Ectodermal cell (in vitro differentiated cells): Measurements from ENCODE around the gene BDP1. TPM values are rescaled to one million over a fixed set of nuclear protein-coding genes. Genes with fewer than 3 reads are reported as not detected.
"Not testable (repeated sequence)": the region's sequence is repeated elsewhere in the genome, so short reads cannot be mapped to it uniquely, and the experiment has no call there.

ENCODE experiments used
- H3K27ac ChIP-seq: 2 replicates; pipeline ENCODE4 v1.7.0; 2013; ENCODE audit warnings: mild to moderate bottlenecking, low read depth, low read length; ENCODE audit not compliant: insufficient read depth, poor library complexity, severe bottlenecking
- H3K27me3 ChIP-seq: 2 replicates; pipeline ENCODE4 v1.7.0; 2013; ENCODE audit warnings: mild to moderate bottlenecking, low read length; ENCODE audit not compliant: insufficient read depth, control insufficient read depth, poor library complexity, severe bottlenecking
- H3K36me3 ChIP-seq: one replicate; pipeline ENCODE4 v1.7.0; 2013; ENCODE audit warnings: low read length; ENCODE audit not compliant: control insufficient read depth, insufficient read depth
- H3K4me1 ChIP-seq: one replicate; pipeline ENCODE4 v1.7.0; 2013; ENCODE audit warnings: low read length; ENCODE audit not compliant: control insufficient read depth, insufficient read depth
- H3K4me3 ChIP-seq: 2 replicates; pipeline ENCODE4 v1.7.0; 2013; ENCODE audit warnings: low read depth, low read length, control low read depth; ENCODE audit not compliant: insufficient read depth
- H3K9me3 ChIP-seq: 2 replicates; pipeline ENCODE4 v1.7.0; 2013; ENCODE audit warnings: mild to moderate bottlenecking, low read length, moderate library complexity; ENCODE audit not compliant: control insufficient read depth
- WGBS, 2 experiments: methylation state at CpG; one replicate each; pipeline ENCODE4 v1.1.7; 2013; ENCODE audit warnings: missing lambda C conversion rate in 2 of 2; 5-methylcytosine and 5-hydroxymethylcytosine counted together
- polyA plus RNA-seq, 4 experiments: library from polyadenylated mRNA; stranded (reverse); fragments of 50-300 nt; gene quantifications; one replicate each; pipeline ENCODE4 v1.2.3, GENCODE V29; 2013

The BDP1 gene, protein sequence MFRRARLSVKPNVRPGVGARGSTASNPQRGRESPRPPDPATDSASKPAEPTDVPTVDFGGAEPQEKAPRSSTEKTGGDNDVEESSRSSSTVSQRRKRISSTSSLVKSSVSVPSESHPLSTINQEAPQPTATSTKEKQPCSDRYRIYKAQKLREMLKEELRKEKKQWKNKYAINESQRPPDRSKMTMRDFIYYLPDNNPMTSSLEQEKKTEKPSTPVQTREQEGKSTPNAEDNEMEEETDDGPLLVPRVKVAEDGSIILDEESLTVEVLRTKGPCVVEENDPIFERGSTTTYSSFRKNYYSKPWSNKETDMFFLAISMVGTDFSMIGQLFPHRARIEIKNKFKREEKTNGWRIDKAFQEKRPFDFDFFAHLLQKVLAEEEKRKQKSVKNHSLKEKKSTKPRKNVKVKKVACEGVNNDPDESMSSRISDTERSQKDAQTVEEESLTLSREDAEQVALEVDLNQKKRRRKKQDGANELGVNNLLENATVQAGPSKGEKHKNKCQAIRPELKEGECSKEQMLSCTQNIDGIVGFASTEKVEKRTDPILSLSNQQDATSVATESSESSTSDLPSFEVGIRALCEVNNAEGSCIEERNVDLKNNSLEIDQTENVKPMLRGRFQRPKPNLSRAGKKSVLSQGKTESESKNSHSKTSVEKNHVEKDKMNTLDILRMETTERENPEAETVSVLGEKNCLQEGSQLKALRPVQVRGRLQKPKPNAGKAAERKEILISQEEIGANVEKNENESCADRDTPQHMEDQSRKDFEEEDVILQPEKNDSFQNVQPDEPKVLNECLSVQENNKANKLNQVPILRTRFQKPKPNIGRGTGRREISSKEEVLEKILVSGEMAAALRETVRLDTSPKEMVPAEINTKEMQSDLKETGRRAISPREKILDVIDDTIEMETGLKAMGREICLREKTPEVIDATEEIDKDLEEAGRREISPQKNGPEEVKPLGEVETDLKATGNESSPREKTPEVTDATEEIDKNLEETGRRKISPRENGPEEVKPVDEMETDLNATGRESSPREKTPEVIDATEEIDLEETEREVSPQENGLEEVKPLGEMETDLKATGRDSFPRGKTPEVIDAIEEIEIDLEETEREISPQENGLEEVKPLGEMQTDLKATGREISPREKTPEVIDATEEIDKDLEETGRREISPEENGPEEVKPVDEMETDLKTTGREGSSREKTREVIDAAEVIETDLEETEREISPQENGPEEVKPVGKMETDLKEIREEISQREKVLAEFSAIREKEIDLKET (N-terminal part only)
- 18.3 TPM for polyA plus RNA-seq (2013, experiment 1 of 4)
- 17.1 TPM for polyA plus RNA-seq (2013, experiment 2 of 4)
- polyA plus RNA-seq (2013, experiment 3 of 4): 12.1 TPM
- 16.5 TPM for polyA plus RNA-seq (2013, experiment 4 of 4)

DNA sequence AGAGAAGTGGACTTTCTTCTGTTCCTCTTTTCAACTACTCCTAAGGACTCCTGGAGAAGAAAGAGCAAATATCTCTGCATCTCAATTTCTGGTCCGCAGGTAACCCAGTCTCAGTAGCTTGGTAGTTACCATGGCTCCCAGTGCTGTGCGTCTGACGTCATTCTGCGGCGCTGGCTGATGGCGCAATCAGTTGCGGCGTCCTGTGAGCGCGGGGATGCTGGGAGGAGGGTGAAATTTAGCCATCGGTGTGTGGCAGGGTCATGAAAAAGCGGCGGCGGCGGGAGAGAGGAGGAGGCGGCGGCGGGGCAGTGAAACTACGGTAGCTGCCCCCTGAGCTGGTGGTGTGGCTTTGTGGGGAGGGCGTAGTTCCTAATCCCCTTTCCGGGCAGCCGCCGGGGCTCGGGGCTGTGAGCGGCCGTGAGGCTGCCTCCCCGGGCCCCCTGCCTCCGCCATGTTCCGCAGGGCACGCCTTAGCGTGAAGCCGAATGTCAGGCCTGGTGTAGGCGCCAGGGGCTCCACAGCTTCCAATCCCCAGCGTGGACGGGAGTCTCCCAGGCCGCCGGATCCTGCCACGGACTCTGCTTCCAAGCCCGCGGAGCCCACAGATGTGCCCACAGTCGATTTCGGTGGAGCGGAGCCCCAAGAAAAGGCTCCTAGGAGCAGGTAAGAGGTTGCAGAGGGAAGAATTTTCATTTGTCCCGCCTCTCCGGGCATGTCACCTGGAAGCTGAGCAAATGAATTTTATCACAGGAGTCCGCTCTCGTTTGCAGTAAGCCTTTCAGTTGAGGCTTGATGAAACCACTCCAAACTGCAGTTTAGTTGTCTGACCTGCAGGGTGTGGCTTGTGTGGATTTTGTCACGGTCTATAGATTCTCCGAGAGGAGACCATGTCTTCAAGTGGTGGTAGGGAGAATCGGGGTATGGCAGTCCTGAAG lies at the start of gene BDP1:
BDP1 (plus strand) TSS at position 225 of the 935 bp plus-strand sequence; CDS start at position 452, 227 bp downstream.
- Histone ChIP-seq H3K4me1 (no peaks in the 10 kb centered on the region), H3K27me3 (peaks cover under 1% of the 10 kb centered on the region), H3K4me3 (peak within 1 kb of the TSS; percentile 98), H3K36me3 (peaks cover 14% of the 10 kb centered on the region), H3K9me3 (no peaks in the 10 kb centered on the region), H3K27ac (peak within 1 kb of the TSS; percentile 84)
- 1% methylated on average over 49 to 50 of the region's 50 CpGs for WGBS, 2 experiments

DNA sequence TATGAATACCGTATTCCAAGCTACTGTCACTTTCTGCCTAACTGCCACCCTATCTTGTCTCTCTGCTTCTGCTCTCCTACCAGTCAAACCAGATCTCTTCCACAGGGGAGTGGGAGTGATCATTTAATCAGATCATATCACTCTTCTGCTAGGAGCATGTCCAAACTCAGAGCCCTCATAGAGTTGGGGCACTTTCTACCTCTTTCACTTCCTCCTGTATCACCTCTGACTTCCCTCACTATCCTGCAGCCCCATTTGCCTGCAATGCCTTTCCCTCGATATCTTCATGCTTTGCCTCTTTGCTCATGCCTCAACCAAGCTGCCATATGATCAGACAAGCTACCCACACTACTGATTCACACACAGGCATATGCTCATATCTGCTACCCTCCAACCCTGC lies 45.4 kb upstream of the BDP1 start:
- H3K27ac ChIP-seq, H3K27me3 ChIP-seq, H3K36me3 ChIP-seq, H3K4me3 ChIP-seq, H3K4me1 ChIP-seq, H3K9me3 ChIP-seq: not testable (repeated sequence)
- 92 to 93% methylated on average over 2 of the region's 2 CpGs for WGBS, 2 experiments

DNA sequence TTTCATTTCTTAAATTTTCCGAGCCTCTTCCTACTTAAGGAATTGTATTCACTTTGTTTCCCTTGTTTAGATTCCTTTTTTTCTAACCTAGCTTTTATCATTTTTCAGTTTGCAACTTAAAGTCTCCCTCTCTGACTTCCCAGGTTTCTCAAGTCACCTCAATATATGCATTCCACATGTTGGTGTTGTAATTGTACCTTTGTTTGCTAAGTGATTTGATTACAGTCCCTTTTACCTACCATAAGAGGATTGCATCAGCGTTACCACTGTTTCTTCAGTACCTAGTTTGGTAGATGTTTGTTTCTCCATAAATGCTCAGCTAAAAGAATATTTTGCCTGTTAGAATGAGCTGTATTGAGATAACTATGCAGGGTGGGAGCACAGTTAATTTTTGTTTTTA lies 39.8 kb upstream of the BDP1 start:
- H3K4me1 ChIP-seq, H3K36me3 ChIP-seq, H3K9me3 ChIP-seq, H3K4me3 ChIP-seq, H3K27me3 ChIP-seq, H3K27ac ChIP-seq: not testable (repeated sequence)
- 85 to 100% methylated on average over 1 of the region's 2 CpGs for WGBS, 2 experiments

DNA sequence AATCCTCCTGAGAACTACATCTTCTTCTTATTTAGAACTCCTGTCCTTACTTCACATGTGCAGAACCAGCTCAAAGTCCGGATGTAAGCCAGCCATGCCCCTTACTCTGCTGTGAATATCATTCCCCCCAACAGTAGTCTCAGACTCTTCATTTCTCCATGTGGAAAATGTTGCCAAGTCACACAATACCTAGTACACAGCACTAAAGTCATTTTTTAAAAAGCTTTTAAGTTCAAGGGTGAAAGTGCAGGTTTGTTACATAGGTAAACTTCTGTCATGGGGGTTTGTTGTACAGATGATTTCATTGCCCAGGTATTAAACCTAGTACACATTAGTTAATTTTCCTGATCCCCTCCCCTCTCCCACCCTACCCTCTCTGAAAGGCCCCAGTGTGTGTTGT lies 37.4 kb upstream of the BDP1 start:
- not testable (repeated sequence) for H3K36me3 ChIP-seq, H3K27ac ChIP-seq, H3K9me3 ChIP-seq, H3K4me3 ChIP-seq, H3K27me3 ChIP-seq, H3K4me1 ChIP-seq
- 84 to 91% methylated on average over 1 of the region's 1 CpG for WGBS, 2 experiments

DNA sequence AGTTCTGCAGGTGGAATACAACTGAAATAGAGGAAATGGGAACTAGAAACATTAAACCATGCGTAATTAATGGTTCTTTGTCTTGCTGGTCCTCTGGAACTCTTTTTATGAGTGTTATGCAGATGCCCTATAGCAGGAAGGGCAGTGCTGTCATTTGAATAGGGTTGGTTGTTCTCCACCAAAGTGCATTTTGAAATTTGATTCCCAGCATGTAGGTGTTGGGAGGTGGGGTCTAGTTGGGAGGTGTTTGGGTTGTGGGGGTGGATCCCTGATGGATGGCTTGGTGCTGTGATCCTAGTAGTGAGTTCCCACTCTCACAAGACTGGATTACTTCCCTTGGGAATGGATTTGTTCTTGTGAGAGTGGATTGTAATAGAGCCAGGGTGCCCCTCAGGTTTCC lies 34.2 kb upstream of the BDP1 start:
- not testable (repeated sequence) for H3K4me1 ChIP-seq, H3K36me3 ChIP-seq, H3K27me3 ChIP-seq, H3K27ac ChIP-seq, H3K4me3 ChIP-seq, H3K9me3 ChIP-seq
- WGBS, 2 experiments: 0% methylated on average over 1 of the region's 1 CpG; no CpG with 5 or more reads in 1 of the 2 experiments

DNA sequence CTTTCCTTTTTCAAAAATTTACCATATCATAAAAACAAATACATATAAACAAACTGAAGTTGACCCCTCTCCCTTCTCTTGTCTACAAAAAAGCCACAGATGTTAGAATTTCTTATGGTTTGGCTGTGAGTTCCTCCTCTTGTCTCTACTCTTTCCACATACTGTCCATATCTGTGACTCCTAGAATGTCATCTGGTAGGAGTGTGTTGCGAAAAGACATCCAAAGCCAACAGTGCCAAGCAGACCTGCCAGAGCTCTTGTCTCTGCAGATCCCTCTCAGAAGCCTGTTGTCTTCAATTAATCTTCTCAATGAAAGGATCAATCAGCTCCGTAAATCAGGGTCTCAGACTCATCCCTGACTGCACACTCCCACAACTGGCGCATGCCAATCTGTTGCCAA lies 31.6 kb upstream of the BDP1 start:
- not testable (repeated sequence) for H3K4me1 ChIP-seq, H3K27ac ChIP-seq, H3K9me3 ChIP-seq, H3K36me3 ChIP-seq, H3K27me3 ChIP-seq, H3K4me3 ChIP-seq
- 96 to 99% methylated on average over 2 to 3 of the region's 3 CpGs for WGBS, 2 experiments

DNA sequence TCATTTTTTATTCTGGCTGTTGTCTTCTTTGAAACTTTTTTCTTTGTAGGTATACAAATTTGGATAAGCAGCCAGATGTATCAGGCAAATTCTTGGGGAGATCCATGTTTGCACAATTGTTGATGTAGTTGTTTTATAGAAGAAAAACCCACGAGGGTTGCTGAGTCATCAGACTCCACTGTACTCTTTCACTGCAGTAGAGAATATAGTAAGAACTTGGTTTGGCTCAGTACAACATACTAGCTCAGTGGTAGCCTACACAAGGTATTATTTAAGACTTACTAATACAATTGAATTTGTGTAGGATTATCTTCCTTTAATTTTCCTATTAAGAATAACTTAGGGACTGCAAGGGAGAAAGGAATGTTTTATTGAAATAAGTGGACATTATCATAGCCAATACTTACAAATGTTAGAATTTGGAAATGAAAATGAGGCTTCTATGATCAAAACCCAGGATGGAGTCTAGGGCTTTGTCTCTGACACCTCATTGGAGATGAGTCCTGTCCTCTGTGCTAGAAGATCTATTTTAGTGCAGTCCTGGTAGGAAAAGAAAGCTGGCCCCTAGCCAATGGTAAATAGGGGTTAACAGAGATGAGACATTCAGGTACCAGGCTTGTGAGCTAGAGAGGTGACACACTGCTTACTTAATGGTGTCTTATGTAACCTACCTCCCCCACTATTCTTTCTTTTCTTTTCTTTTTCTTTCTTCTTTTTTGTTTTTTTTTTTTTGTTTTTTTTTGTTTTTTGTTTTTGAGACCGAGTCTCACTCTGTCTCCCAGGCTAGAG lies 28.6 kb upstream of the BDP1 start:
- H3K36me3 ChIP-seq, H3K27me3 ChIP-seq, H3K9me3 ChIP-seq, H3K4me3 ChIP-seq, H3K4me1 ChIP-seq, H3K27ac ChIP-seq: not testable (repeated sequence)
- whole genome bisulfite sequencing, 2 experiments: no CpG with 5 or more reads among the region's 2 CpGs

DNA sequence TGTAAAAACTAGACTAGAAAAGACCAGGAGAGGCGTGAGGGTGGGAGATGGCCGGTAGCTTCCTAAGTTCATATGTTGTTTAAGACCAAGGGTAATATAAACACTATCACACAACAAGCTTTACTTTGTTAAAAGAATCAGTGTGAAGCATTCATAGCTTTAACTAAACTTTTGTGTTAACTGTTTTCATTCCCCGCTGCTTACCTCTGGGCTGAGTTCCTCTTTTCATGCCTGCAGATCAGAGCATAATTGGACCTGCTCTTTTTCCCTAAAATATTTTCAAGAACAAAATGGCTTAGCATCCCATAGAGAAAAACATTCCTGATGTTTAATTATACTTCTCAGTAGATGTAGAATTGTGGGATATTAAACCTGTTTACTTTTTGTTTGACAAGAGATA lies 23.0 kb upstream of the BDP1 start:
- not testable (repeated sequence) for H3K36me3 ChIP-seq, H3K27me3 ChIP-seq
- 95 to 100% methylated on average over 1 to 3 of the region's 3 CpGs for WGBS, 2 experiments

DNA sequence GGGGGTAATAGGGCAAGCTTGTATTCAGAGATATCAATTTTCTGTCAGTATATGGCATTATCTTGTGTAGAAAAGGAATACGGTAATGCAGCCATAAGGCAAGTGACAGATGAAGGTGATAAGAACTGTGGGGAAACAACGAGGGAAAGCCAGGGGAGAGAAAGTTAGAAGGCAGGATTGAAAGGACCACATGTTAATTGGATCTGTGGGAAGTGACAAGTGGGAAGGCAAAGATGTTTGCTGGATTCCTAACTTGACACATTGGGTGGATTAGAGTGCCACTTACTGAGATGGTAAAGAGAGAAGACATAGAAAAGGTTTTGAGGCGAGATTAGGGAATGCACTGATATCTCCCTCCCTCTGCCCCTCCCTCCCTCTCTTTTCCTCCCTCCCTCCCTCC lies 20.6 kb upstream of the BDP1 start:
- WGBS, 2 experiments: 65 to 74% methylated on average over 2 to 3 of the region's 3 CpGs
- H3K4me3 ChIP-seq, H3K9me3 ChIP-seq, H3K27ac ChIP-seq, H3K4me1 ChIP-seq, H3K36me3 ChIP-seq, H3K27me3 ChIP-seq: not testable (repeated sequence)

More for the DNA sequence above, 23.0 kb upstream of the BDP1 start:
- H3K4me3 ChIP-seq, H3K27ac ChIP-seq, H3K4me1 ChIP-seq, H3K9me3 ChIP-seq: not testable (repeated sequence)
